GM12872 (cell line): ENCODE data around the gene LDLRAP1.

ENCODE experiments used
- CTCF ChIP-seq: IDR thresholded peaks from 3 replicates; pipeline ENCODE4 v1.5.1; 2011; ENCODE audit warnings: low read depth, mild to moderate bottlenecking, low read length, moderate library complexity; ENCODE audit not compliant: insufficient read depth

The LDLRAP1 gene

GRCh38 chr1:25562928-25563283 is 19.5 kb downstream of the LDLRAP1 start:
- TF ChIP-seq CTCF, result no peak

- no peak for TF ChIP-seq CTCF
These were observed 20.2 kb downstream of the LDLRAP1 start for GRCh38 chr1:25563330-25564215.

- no peak for TF ChIP-seq CTCF
These were observed 21.6 kb downstream of the LDLRAP1 start for GRCh38 chr1:25564777-25565574.

GRCh38 chr1:25565626-25566025 is 22.2 kb downstream of the LDLRAP1 start:
- no peak for TF ChIP-seq CTCF

- no peak for TF ChIP-seq CTCF
These were observed 22.8 kb downstream of the LDLRAP1 start for GRCh38 chr1:25566176-25566729.

GRCh38 chr1:25566730-25567341 is 23.4 kb downstream of the LDLRAP1 start:
- 0 out of 3 replicates have a peak, but pooled peaks have one; percentile 28 for TF ChIP-seq CTCF

GRCh38 chr1:25567710-25568089 is 24.3 kb downstream of the LDLRAP1 start:
- no peak for TF ChIP-seq CTCF
